Activated T-cell treated with anti-CD3 and anti-CD28 coated beads, Interleukin-2, amount 50 U/mL, for 72 hours (primary cell): Measurements from ENCODE around the gene JAK1. TPM values are rescaled to one million over a fixed set of nuclear protein-coding genes. Genes with fewer than 3 reads are reported as not detected.
A peak's percentile ranks its signal among the peaks of the same experiment; 100 is the strongest.

Source experiments
- ATAC-seq, 2 donors: fragments of 150-1000 bp; cut with Tn5 transposase; replicated peaks in 1 of 2; 2 replicates each; pipeline ENCODE4 v1.10.0; 2021; ENCODE audit warnings: moderate library complexity in 2 of 2, mild to moderate bottlenecking in 1 of 2
- DNase-seq, 2 donors: peaks; one replicate each; pipeline ENCODE4 v3.0.0; 2021 to 2022; ENCODE audit warnings: mixed read lengths in 1 of 2
- H3K27ac Mint-ChIP-seq: one replicate; pipeline ENCODE4 v1.8.0; 2022; ENCODE audit warnings: mild to moderate bottlenecking, moderate library complexity, mixed read lengths
- H3K27me3 Mint-ChIP-seq: one replicate; pipeline ENCODE4 v1.8.0; 2022; ENCODE audit warnings: low read depth, mixed read lengths
- H3K36me3 Mint-ChIP-seq, 2 donors: one replicate each; pipeline ENCODE4 v1.8.0; 2022; ENCODE audit warnings: mixed read lengths in 2 of 2, mild to moderate bottlenecking in 1 of 2; ENCODE audit not compliant: insufficient read depth in 2 of 2
- H3K4me1 Mint-ChIP-seq: one replicate; pipeline ENCODE4 v1.8.0; 2022; ENCODE audit warnings: low read depth, mixed read lengths
- H3K4me3 Mint-ChIP-seq, 2 donors: one replicate each; pipeline ENCODE4 v1.8.0; 2022; ENCODE audit warnings: mild to moderate bottlenecking in 2 of 2, mixed read lengths in 2 of 2, moderate library complexity in 2 of 2
- H3K9me3 Mint-ChIP-seq, 2 donors: one replicate each; pipeline ENCODE4 v1.8.0; 2022; ENCODE audit warnings: mixed read lengths in 2 of 2
- total RNA-seq, 2 donors: library from RNA; stranded (reverse); gene quantifications; one replicate each; pipeline ENCODE4 v1.2.3, GENCODE V29; 2022

Gene JAK1
- total RNA-seq, 2 donors from 2014 or later, result 169 to 185 TPM

GRCh38 chr1:64901663-64902062 lies 64.7 kb downstream of the JAK1 start:
- ATAC-seq, result no peak
- Mint-ChIP-seq H3K4me3 (no peak overlapping the region), H3K9me3 (peaks cover 0 to 2% of the 10 kb centered on the region in 2 donors), H3K27ac (no peak overlapping the region), H3K4me1 (peaks cover 84% of the 10 kb centered on the region), H3K27me3 (no peaks in the 10 kb centered on the region), H3K36me3 (peaks cover 0 to 2% of the 10 kb centered on the region in 2 donors)
- DNase-seq, result no peak

GRCh38 chr1:64900916-64901315 lies 65.4 kb downstream of the JAK1 start:
- Mint-ChIP-seq H3K4me1 (peaks cover 84% of the 10 kb centered on the region), H3K9me3 (peaks cover 0 to 2% of the 10 kb centered on the region in 2 donors), H3K36me3 (peaks cover 0 to 4% of the 10 kb centered on the region in 2 donors), H3K4me3 (no peak overlapping the region), H3K27me3 (no peaks in the 10 kb centered on the region), H3K27ac (no peak overlapping the region)
- no peak for DNase-seq
- ATAC-seq, result no peak

- Mint-ChIP-seq H3K4me3 (no peak overlapping the region), H3K9me3 (peaks cover 0 to 2% of the 10 kb centered on the region in 2 donors), H3K27ac (no peak overlapping the region), H3K4me1 (peaks cover 93% of the 10 kb centered on the region), H3K27me3 (no peaks in the 10 kb centered on the region), H3K36me3 (peaks cover 0 to 4% of the 10 kb centered on the region in 2 donors)
- DNase-seq (peak in 1 of 2 donors; percentile 36), ATAC-seq (peak; percentile 52 to 63)
These were observed 68.1 kb downstream of the JAK1 start for GRCh38 chr1:64898107-64898861.

- no peak for ATAC-seq
- Mint-ChIP-seq H3K9me3 (peaks cover 0 to 2% of the 10 kb centered on the region in 2 donors), H3K4me3 (peak overlapping the region in 1 of 2 donors; percentile 29), H3K36me3 (peaks cover 0 to 4% of the 10 kb centered on the region in 2 donors), H3K27me3 (no peaks in the 10 kb centered on the region), H3K27ac (no peak overlapping the region), H3K4me1 (peaks cover 95% of the 10 kb centered on the region)
- DNase-seq, result no peak
These were observed 69.8 kb downstream of the JAK1 start for GRCh38 chr1:64896551-64896950.

DNA sequence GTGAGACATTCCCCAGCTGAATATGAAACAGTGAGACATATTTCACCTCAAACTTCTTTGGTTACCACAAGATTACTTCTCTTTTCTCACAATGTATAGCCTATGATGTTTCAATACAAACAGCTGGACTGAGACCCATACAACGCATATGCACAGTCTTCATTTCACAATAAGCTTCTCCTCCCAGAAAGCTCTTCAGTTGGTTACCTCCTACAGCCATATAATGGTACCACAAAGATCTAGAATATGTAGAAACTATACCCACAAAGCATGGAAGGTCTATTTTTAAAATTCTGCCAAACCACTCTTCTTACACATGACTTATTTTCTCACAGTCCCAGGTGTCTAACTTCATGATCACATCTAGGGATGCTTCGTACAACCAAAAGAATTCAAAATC lies 70.8 kb downstream of the JAK1 start:
- DNase-seq (no peak), ATAC-seq (peak; percentile 88 to 91)
- H3K9me3 Mint-ChIP-seq, result peaks cover 0 to 2% of the 10 kb centered on the region in 2 donors
- peak overlapping the region; percentile 8 for H3K27ac Mint-ChIP-seq
- H3K27me3 Mint-ChIP-seq, result no peaks in the 10 kb centered on the region
- H3K4me3 Mint-ChIP-seq, result peak overlapping the region; percentile 38 to 45
- H3K4me1 Mint-ChIP-seq, result peaks cover 95% of the 10 kb centered on the region
- H3K36me3 Mint-ChIP-seq, result peaks cover 0 to 4% of the 10 kb centered on the region in 2 donors

- H3K27me3 Mint-ChIP-seq, result no peaks in the 10 kb centered on the region
- H3K9me3 Mint-ChIP-seq, result peaks cover 0 to 2% of the 10 kb centered on the region in 2 donors
- peak overlapping the region in 1 of 2 donors; percentile 40 for H3K4me3 Mint-ChIP-seq
- H3K27ac Mint-ChIP-seq, result no peak overlapping the region
- peaks cover 0 to 4% of the 10 kb centered on the region in 2 donors for H3K36me3 Mint-ChIP-seq
- no peak for ATAC-seq
- DNase-seq, result no peak
- peaks cover 95% of the 10 kb centered on the region for H3K4me1 Mint-ChIP-seq
These were observed 71.7 kb downstream of the JAK1 start for GRCh38 chr1:64894438-64895196.

GRCh38 chr1:64893921-64894320 lies 72.4 kb downstream of the JAK1 start:
- no peak overlapping the region for H3K27ac Mint-ChIP-seq
- H3K36me3 Mint-ChIP-seq, result peaks cover 0 to 4% of the 10 kb centered on the region in 2 donors
- H3K4me3 Mint-ChIP-seq, result peak overlapping the region in 1 of 2 donors; percentile 26
- ATAC-seq, result no peak
- peaks cover 0 to 2% of the 10 kb centered on the region in 2 donors for H3K9me3 Mint-ChIP-seq
- no peak for DNase-seq
- no peaks in the 10 kb centered on the region for H3K27me3 Mint-ChIP-seq
- H3K4me1 Mint-ChIP-seq, result peaks cover 97% of the 10 kb centered on the region

DNA sequence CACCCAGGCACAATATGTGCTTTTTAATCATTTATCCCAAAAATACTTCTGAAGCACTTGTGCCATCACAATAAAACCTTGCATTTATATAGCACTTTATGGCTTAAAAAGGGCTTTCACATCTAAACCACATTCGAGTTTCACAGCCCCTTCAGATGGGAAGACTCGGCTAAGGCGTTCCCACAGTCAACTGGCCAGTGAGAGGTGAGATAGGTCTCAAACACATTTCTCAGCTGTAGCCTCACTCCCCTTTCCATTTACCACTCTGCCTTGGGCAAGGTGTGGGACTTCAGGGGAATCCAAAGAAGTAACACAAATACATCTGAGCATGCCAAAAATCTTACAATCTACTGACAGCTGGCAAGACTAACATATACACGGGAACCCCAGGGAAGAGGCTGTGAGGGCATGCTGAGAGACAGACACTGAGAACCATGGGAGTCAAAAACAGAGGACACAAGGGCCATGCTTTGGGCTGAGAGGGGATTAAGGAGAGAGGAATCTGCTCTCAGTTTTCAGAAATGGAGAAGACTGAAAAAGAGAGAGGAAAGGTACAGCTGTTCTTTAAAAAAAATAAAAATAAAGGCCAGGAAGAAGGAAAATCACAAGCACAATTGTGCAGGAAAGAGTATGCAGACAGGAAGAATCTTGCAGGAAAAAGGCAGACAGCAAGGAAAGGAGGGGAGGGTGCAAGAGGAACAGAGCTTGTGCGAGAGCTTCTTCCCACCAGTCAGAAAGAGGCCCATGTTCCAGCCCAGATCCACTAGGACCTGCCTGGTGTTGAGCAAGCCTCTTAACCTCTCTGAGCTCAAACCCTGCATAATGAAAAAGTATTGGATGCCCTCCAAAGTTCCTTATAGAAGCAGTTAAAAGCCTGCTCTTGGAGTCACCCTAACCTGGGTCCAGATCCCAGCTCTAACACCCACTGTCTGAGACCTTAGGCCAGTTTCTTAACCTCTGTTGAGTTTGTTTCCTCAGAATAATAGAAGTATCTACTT lies 73.5 kb downstream of the JAK1 start:
- Mint-ChIP-seq H3K4me1 (peaks cover 97% of the 10 kb centered on the region), H3K27ac (peak overlapping the region; percentile 30), H3K4me3 (peak overlapping the region; percentile 2 to 23), H3K27me3 (no peaks in the 10 kb centered on the region), H3K36me3 (peaks cover 0 to 4% of the 10 kb centered on the region in 2 donors), H3K9me3 (peaks cover 0 to 2% of the 10 kb centered on the region in 2 donors)
- DNase-seq (no peak), ATAC-seq (no peak)

- peaks cover 0 to under 1% of the 10 kb centered on the region in 2 donors for H3K36me3 Mint-ChIP-seq
- H3K27me3 Mint-ChIP-seq, result no peaks in the 10 kb centered on the region
- H3K9me3 Mint-ChIP-seq, result no peaks in the 10 kb centered on the region
- ATAC-seq (peak in 1 of 2 donors; percentile 27), DNase-seq (no peak)
- H3K4me1 Mint-ChIP-seq, result peaks cover 97% of the 10 kb centered on the region
- H3K27ac Mint-ChIP-seq, result peak overlapping the region; percentile 15
- H3K4me3 Mint-ChIP-seq, result peak overlapping the region; percentile 11 to 37
These were observed 74.9 kb downstream of the JAK1 start for GRCh38 chr1:64891448-64891825.

DNA sequence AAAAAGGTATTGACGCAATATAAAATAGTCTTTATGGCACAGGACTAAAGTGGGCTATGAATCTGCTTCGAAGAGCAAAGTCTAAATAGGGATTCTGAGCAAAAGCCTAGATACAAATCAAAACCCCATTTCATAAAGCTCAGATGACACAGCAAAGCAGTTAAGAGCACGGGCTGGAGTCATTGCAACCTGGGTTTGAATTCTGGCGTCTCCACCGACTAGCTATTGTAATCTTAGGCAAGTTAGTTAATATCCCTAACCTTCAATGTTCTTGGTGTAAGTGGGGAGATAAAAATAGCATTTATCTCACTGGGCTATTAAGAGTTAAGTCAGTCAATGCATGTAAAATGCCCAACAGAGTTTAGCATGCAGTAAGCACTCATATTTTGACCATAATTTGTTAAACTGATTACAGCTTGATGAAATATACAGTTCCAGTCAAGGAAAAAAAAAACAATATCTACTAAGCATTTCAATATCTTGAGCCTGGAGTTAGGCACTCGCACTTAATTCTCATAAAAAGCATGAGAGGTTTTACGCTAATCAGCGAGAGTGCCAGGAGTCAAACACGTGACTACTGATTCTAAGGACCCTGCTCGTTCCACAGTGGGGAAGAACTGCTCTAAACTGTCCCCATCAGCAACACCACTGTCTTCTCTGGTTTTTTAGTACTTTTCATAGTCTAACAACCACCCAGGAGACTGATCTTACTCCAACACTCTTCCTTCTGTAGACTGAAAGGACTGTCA lies 75.5 kb downstream of the JAK1 start:
- Mint-ChIP-seq H3K36me3 (no peaks in the 10 kb centered on the region), H3K9me3 (no peaks in the 10 kb centered on the region), H3K27ac (peak overlapping the region; percentile 15), H3K4me1 (peaks cover 91% of the 10 kb centered on the region), H3K4me3 (peak overlapping the region; percentile 11 to 37), H3K27me3 (no peaks in the 10 kb centered on the region)
- ATAC-seq (no peak), DNase-seq (no peak)

- no peak for DNase-seq
- H3K4me3 Mint-ChIP-seq, result no peak overlapping the region
- peaks cover 0 to 6% of the 10 kb centered on the region in 2 donors for H3K36me3 Mint-ChIP-seq
- H3K27me3 Mint-ChIP-seq, result no peaks in the 10 kb centered on the region
- no peaks in the 10 kb centered on the region for H3K9me3 Mint-ChIP-seq
- ATAC-seq, result no peak
- no peak overlapping the region for H3K27ac Mint-ChIP-seq
- H3K4me1 Mint-ChIP-seq, result peaks cover 77% of the 10 kb centered on the region
These were observed 78.6 kb downstream of the JAK1 start for GRCh38 chr1:64887689-64888217.

GRCh38 chr1:64886877-64887276 lies 79.5 kb downstream of the JAK1 start:
- no peaks in the 10 kb centered on the region for H3K27me3 Mint-ChIP-seq
- no peak overlapping the region for H3K4me3 Mint-ChIP-seq
- ATAC-seq (no peak), DNase-seq (no peak)
- H3K9me3 Mint-ChIP-seq, result no peaks in the 10 kb centered on the region
- H3K27ac Mint-ChIP-seq, result no peak overlapping the region
- peaks cover 77% of the 10 kb centered on the region for H3K4me1 Mint-ChIP-seq
- H3K36me3 Mint-ChIP-seq, result peaks cover 2 to 8% of the 10 kb centered on the region in 2 donors
